HUES48 (cell line): Measurements from ENCODE around the gene UBTD1.

ENCODE experiments used
- H3K27ac ChIP-seq: one replicate; pipeline ENCODE4 v1.7.0; 2013; ENCODE audit warnings: low read depth, low read length, inconsistent platforms
- H3K27me3 ChIP-seq: 2 replicates; pipeline ENCODE4 v1.6.1; 2013; ENCODE audit warnings: mild to moderate bottlenecking, low read length; ENCODE audit not compliant: control insufficient read depth, insufficient read depth
- H3K36me3 ChIP-seq: 2 replicates; pipeline ENCODE4 v1.6.1; 2013; ENCODE audit warnings: low read length; ENCODE audit not compliant: control insufficient read depth, insufficient read depth
- H3K4me1 ChIP-seq: 2 replicates; pipeline ENCODE4 v1.6.1; 2013; ENCODE audit warnings: mild to moderate bottlenecking, low read length; ENCODE audit not compliant: control insufficient read depth, insufficient read depth
- H3K4me3 ChIP-seq: 2 replicates; pipeline ENCODE4 v1.5.1; 2013; ENCODE audit warnings: mild to moderate bottlenecking, low read depth, low read length
- H3K9ac ChIP-seq: 2 replicates; pipeline ENCODE4 v1.6.1; 2013; ENCODE audit warnings: mild to moderate bottlenecking, low read depth, low read length, moderate library complexity
- H3K9me3 ChIP-seq: 2 replicates; pipeline ENCODE4 v1.6.1; 2013; ENCODE audit warnings: low read length; ENCODE audit not compliant: control insufficient read depth, insufficient read depth

The UBTD1 gene

DNA sequence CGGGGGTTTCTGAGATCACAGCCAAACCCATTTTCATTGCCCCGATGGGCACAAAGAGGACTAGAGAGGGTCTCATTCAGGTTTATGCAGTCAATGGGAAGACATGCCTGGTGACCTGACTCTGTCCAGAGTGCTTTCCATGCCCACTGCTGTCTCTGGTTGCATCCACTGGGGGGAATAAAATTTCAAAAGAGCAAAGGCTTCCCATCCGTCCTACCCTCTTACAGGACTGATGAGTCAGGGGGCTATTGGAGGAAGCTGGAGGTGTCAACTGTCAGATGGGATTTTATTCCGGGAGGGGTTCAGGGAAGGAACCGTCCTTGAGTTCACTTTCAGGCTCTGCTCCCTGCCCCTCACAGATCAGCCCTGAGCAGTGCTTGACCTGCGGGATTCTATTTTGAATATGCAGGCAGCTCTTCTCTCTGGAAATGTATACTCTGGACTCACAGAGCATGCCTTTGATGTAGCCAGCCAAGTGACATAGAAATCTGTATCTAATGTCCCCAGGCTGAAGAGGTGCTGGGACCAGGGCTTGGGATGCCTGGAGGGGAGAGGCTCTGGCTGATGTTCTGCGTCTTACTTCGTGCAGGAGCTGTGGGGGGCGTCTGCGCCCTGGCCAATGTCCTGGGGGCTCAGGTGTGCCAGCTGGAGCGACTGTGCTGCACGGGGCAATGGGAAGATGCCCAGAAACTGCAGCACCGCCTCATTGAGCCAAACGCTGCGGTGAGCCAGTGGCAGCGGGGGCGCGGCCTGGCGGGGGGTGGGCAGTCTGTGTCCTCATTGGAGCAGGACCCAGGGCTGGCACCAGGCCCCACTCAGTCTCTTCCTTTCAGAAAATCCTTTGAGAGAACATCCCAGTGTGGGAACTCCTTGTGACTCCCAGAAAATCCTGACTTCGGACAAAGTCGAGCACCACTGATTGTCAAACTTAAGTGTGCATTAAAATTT lies 102.8 kb downstream of the UBTD1 start:
- Histone ChIP-seq H3K27ac (no peak overlapping the region), H3K9me3 (no peaks in the 10 kb centered on the region), H3K4me3 (no peak overlapping the region), H3K27me3 (no peaks in the 10 kb centered on the region), H3K9ac (no peak overlapping the region), H3K36me3 (no peaks in the 10 kb centered on the region), H3K4me1 (no peaks in the 10 kb centered on the region)

DNA sequence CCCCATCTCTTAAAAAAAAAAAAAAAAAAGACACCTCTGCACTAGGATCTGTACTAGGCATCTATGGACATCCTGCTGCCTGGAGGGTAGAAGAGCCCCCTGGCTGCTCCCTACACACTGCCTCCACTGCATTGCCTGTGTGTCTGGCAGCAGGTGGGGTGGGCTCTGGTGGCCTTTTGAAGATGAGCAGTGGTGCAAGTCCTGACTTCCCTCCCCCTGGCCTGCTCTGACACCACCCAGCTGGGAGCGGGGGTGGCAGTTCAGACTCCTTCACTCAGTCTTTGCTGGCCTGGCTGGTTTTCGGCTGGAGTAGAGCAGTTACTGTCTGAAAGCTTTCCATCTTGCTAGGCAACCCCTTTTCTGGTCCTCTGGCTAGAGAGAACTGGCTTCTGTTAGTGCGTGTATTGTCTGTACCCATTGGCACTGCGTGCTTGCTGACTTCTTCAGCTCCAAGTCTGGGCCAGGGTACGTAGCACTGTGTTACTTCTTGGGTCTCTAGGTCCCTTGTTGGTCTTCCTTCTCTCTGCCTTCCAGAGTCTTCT lies 108.4 kb downstream of the UBTD1 start:
- Histone ChIP-seq H3K9me3 (no peaks in the 10 kb centered on the region), H3K9ac (no peak overlapping the region), H3K4me1 (0 out of 2 replicates have a peak, but pooled peaks cover 8% of the 10 kb centered on the region), H3K27ac (no peak overlapping the region), H3K36me3 (no peaks in the 10 kb centered on the region), H3K27me3 (no peaks in the 10 kb centered on the region), H3K4me3 (no peak overlapping the region)

DNA sequence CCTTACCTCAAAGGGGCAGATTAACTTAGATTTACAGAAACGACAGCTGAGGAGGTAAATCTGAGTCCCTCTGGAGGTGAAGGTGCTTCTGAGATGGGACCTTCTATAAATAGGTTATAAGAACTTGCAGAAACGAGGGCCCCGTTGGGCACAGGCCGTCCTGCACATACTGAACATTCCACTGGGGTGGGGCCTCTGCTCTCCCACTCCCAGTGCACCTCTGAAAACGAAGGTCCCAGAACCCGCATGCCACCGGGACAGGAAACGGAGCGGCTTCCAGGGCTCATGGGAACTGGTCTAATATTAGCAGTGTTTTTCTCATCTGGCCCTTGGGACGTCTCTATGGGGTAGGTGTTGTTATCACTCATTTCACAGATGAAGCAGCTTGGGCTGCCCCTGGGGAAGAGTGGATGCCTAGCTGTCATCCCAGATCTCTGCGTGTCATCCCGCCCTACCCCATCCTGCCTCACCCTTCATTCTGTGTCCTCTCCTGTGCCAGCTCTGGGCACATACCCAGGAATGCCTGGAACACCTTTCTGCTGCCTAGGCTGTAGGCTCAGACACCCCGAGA lies 110.4 kb downstream of the UBTD1 start:
- H3K4me1 ChIP-seq: 0 out of 2 replicates have a peak, but pooled peaks cover 8% of the 10 kb centered on the region

DNA sequence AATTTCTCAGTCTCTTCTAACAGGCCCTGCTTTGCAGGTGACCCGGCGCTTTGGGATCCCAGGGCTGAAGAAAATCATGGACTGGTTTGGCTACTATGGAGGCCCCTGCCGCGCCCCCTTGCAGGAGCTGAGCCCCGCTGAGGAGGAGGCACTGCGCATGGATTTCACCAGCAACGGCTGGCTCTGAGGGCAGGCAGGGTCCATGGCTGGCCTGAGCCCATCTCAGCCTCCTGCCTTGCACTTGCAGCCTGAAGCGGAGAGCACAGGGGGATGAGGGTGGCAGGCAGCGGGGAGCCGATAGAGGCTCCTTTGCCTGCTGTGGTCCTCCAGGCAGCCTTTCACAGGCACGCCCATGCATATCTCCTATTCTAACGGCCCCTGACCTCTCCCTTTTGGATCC lies 112.7 kb downstream of the UBTD1 start:
- Histone ChIP-seq H3K9me3 (no peaks in the 10 kb centered on the region), H3K27ac (no peak overlapping the region), H3K9ac (no peak overlapping the region), H3K4me3 (no peak overlapping the region), H3K4me1 (0 out of 2 replicates have a peak, but pooled peaks cover 8% of the 10 kb centered on the region), H3K36me3 (no peaks in the 10 kb centered on the region), H3K27me3 (no peaks in the 10 kb centered on the region)

More for the DNA sequence above, 110.4 kb downstream of the UBTD1 start:
- Histone ChIP-seq H3K27me3 (no peaks in the 10 kb centered on the region), H3K9me3 (no peaks in the 10 kb centered on the region), H3K36me3 (no peaks in the 10 kb centered on the region), H3K27ac (no peak overlapping the region), H3K4me3 (no peak overlapping the region), H3K9ac (no peak overlapping the region)

DNA sequence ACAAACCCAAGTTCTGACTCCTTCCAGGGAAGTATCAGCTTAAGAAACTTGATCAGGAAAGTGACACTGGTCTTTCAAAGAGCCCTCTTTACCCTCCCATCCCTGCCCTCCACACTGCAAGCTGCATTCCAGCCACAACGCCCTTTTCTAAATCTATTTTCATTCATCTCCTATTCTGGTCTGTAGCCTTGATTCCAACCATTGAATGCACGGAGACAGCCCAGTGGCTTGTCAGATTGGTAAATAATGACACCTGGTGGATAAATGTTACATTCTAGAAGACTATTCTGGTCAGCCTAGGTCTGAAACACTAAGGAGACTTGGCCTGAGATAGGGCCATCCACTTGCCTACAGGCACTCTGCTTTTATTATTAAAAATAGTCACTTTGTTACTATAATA lies 113.7 kb downstream of the UBTD1 start:
- H3K27ac ChIP-seq: no peak overlapping the region
- H3K36me3 ChIP-seq: no peaks in the 10 kb centered on the region
- no peaks in the 10 kb centered on the region for H3K9me3 ChIP-seq
- H3K4me3 ChIP-seq: no peak overlapping the region
- H3K4me1 ChIP-seq: 0 out of 2 replicates have a peak, but pooled peaks cover 8% of the 10 kb centered on the region
- H3K9ac ChIP-seq: no peak overlapping the region
- H3K27me3 ChIP-seq: no peaks in the 10 kb centered on the region

DNA sequence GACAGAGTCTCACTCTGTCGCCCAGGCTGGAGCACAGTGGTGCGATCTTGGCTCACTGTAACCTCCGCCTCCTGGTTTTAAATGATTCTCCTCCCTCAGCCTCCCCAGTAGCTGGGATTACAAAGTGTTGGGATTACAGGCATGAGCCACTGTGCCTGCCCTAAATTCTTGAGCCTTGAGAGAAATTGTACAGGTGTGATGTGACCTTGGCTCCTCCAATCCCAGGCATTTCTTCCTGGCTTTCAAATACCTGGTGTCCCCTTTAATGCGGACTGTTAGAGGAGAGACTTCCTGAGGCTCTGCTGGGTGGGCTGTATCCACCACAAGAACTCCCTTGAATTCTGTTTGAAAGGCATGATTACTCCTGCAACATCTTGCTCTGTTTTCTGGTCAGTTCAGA lies 119.6 kb downstream of the UBTD1 start:
- peaks cover 2% of the 10 kb centered on the region; the same call in 1 of the 2 replicates for H3K36me3 ChIP-seq

DNA sequence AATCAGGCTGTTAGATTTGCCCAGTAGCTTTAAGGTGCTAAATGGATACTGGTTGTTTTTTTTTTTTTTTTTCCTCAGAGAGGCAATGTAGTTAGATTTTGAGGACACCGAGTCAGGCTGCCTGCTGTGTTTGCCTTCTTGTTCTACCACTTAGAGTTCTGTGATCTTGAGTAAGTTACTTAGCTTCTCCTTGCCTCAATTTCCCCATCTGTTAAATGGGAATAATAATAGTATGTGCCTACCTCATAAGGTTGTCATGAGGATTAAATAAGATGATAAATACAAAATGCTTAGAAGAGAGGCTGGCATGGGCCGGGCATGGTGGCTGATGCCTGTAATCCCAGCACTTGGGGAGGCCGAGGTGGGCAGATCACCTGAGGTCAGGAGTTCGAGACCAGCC lies 120.0 kb downstream of the UBTD1 start:
- peaks cover 2% of the 10 kb centered on the region; the same call in 1 of the 2 replicates for H3K36me3 ChIP-seq
- no peaks in the 10 kb centered on the region for H3K27me3 ChIP-seq
- H3K9ac ChIP-seq: no peak overlapping the region
- no peak overlapping the region for H3K27ac ChIP-seq
- H3K4me3 ChIP-seq: no peak overlapping the region
- no peaks in the 10 kb centered on the region for H3K9me3 ChIP-seq
- no peaks in the 10 kb centered on the region for H3K4me1 ChIP-seq

More for the DNA sequence above, 119.6 kb downstream of the UBTD1 start:
- Histone ChIP-seq H3K4me3 (no peak overlapping the region), H3K9ac (no peak overlapping the region), H3K27ac (no peak overlapping the region), H3K27me3 (no peaks in the 10 kb centered on the region), H3K9me3 (no peaks in the 10 kb centered on the region), H3K4me1 (no peaks in the 10 kb centered on the region)
